Lower lobe of right lung (tissue), 2 donors: ENCODE data around the gene SLC12A1. TPM values are rescaled to one million over a fixed set of nuclear protein-coding genes. Genes with fewer than 3 reads are reported as not detected.

Source experiments
- ATAC-seq, 2 donors: fragments of 200-7000 bp; cut with Tn5 transposase; one replicate each; pipeline ENCODE4 v1.9.1; 2020 to 2022; ENCODE audit warnings: mild to moderate bottlenecking in 2 of 2, moderate library complexity in 2 of 2
- DNase-seq: peaks from one replicate; pipeline ENCODE4 v3.0.0-alpha.2; 2020
- H3K27ac ChIP-seq: fragments of 200-600 bp; one replicate; pipeline ENCODE4 v1.8.0; 2022
- H3K27me3 ChIP-seq: fragments of 200-600 bp; one replicate; pipeline ENCODE4 v1.8.0; 2022; ENCODE audit warnings: low read depth
- H3K36me3 ChIP-seq: fragments of 200-600 bp; one replicate; pipeline ENCODE4 v1.8.0; 2022; ENCODE audit warnings: mild to moderate bottlenecking
- H3K4me1 ChIP-seq: fragments of 200-600 bp; one replicate; pipeline ENCODE4 v1.8.0; 2022
- H3K4me3 ChIP-seq: fragments of 200-600 bp; one replicate; pipeline ENCODE4 v1.8.0; 2022; ENCODE audit warnings: mild to moderate bottlenecking
- H3K9me3 ChIP-seq: fragments of 200-600 bp; one replicate; pipeline ENCODE4 v1.8.0; 2022
- intact Hi-C: fragments of 100-400 bp; cut with DNase I; formaldehyde crosslinking; loops from one replicate; pipeline ENCODE4 v1.11.0; 2022
- total RNA-seq: library from RNA; stranded (reverse); fragmentation: NEBNext Ultra II Directional; extraction: Animal tissue kit (Norgen Biotek cat#: 25700); gene quantifications from one replicate; pipeline ENCODE4 v1.2.1, GENCODE V29; 2021
- TF ChIP-seq, protein P1 (sequence below): fragments of 200-600 bp; IDR thresholded peaks from one replicate; pipeline ENCODE4 v1.8.0; 2022; ENCODE audit warnings: antibody characterized with exemption, mild to moderate bottlenecking
- donor health status: DM: no; HTN: yes; CAD: no; lungs with severe emphysema.

The SLC12A1 gene
- total RNA-seq, 1 donor from 2014 or later: not detected

DNA sequence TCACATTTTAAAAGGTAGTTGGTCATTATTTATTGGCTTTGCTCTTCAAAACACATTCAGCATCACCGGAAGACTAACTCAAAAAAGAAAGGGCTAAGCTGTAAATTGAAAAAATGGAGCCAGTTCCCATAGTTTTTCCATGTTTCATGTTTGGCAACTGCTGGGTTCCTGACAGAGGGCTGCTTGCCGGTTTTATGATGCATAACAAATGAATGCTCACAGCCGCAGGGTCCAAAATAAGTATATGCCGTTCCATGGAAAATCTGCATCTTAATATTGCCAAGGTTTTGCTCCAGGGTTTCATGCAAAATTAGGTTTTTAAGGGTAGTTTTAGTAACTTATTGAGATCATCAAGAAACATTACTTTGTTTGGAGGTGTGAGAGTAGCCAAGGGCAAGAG is 15.8 kb downstream of the SLC12A1 start:
- no peaks in the 10 kb centered on the region for H3K4me1 ChIP-seq
- no peaks in the 10 kb centered on the region for H3K9me3 ChIP-seq
- H3K27me3 ChIP-seq: peaks cover 3% of the 10 kb centered on the region
- intact Hi-C loops: no loop called here
- no peak overlapping the region for H3K4me3 ChIP-seq
- no peaks in the 10 kb centered on the region for H3K36me3 ChIP-seq
- TF ChIP-seq, protein P1, sequence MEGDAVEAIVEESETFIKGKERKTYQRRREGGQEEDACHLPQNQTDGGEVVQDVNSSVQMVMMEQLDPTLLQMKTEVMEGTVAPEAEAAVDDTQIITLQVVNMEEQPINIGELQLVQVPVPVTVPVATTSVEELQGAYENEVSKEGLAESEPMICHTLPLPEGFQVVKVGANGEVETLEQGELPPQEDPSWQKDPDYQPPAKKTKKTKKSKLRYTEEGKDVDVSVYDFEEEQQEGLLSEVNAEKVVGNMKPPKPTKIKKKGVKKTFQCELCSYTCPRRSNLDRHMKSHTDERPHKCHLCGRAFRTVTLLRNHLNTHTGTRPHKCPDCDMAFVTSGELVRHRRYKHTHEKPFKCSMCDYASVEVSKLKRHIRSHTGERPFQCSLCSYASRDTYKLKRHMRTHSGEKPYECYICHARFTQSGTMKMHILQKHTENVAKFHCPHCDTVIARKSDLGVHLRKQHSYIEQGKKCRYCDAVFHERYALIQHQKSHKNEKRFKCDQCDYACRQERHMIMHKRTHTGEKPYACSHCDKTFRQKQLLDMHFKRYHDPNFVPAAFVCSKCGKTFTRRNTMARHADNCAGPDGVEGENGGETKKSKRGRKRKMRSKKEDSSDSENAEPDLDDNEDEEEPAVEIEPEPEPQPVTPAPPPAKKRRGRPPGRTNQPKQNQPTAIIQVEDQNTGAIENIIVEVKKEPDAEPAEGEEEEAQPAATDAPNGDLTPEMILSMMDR: no peak
- no peak for ATAC-seq
- no peak overlapping the region for H3K27ac ChIP-seq
- no peak for DNase-seq

GRCh38 chr15:48222627-48223026 is 16.5 kb downstream of the SLC12A1 start:
- intact Hi-C loops: no loop called here
- DNase-seq (no peak), ATAC-seq (no peak)
- Histone ChIP-seq H3K9me3 (no peaks in the 10 kb centered on the region), H3K4me1 (no peaks in the 10 kb centered on the region), H3K27ac (no peak overlapping the region), H3K4me3 (no peak overlapping the region), H3K27me3 (peaks cover 3% of the 10 kb centered on the region), H3K36me3 (no peaks in the 10 kb centered on the region)
- TF ChIP-seq, protein P1: no peak

GRCh38 chr15:48225771-48226170 is 19.7 kb downstream of the SLC12A1 start:
- TF ChIP-seq, protein P1: no peak
- Histone ChIP-seq H3K36me3 (no peaks in the 10 kb centered on the region), H3K4me1 (no peaks in the 10 kb centered on the region), H3K4me3 (no peak overlapping the region), H3K9me3 (no peaks in the 10 kb centered on the region), H3K27ac (no peak overlapping the region), H3K27me3 (peaks cover 3% of the 10 kb centered on the region)
- DNase-seq: no peak
- intact Hi-C loops: no loop called here
- no peak for ATAC-seq

GRCh38 chr15:48230498-48230897 is 24.4 kb downstream of the SLC12A1 start:
- H3K4me3 ChIP-seq: no peak overlapping the region
- H3K27me3 ChIP-seq: no peaks in the 10 kb centered on the region
- DNase-seq (no peak), ATAC-seq (no peak)
- no peak overlapping the region for H3K27ac ChIP-seq
- intact Hi-C loops: no loop called here
- H3K9me3 ChIP-seq: no peaks in the 10 kb centered on the region
- H3K36me3 ChIP-seq: no peaks in the 10 kb centered on the region
- TF ChIP-seq, protein P1: no peak
- H3K4me1 ChIP-seq: no peaks in the 10 kb centered on the region

GRCh38 chr15:48233246-48233645 is 27.1 kb downstream of the SLC12A1 start:
- H3K27me3 ChIP-seq: no peaks in the 10 kb centered on the region
- DNase-seq (no peak), ATAC-seq (no peak)
- H3K4me1 ChIP-seq: no peaks in the 10 kb centered on the region
- no peak overlapping the region for H3K4me3 ChIP-seq
- no peak overlapping the region for H3K27ac ChIP-seq
- intact Hi-C loops: no loop called here
- TF ChIP-seq, protein P1: no peak
- no peaks in the 10 kb centered on the region for H3K36me3 ChIP-seq
- H3K9me3 ChIP-seq: no peaks in the 10 kb centered on the region

DNA sequence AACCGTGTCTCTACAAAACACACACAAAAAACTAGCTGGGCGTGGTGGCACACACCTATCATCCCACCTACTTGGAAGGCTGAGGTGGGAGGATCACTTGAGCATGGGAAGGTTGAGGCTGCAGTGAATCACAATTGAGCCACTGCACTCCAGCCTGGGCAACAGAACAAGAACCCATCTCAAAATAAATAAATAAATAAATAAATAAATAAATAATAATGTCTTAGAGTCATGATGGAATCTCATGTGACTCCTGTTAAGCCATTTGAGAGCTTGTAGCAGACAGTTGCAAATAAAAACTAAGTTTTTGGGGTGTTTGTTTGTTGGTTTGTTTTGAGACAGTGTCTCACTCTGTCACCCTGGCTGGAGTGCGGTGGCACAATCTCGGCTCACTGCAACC is 33.2 kb downstream of the SLC12A1 start:
- H3K4me3 ChIP-seq: no peak overlapping the region
- H3K4me1 ChIP-seq: no peaks in the 10 kb centered on the region
- H3K27me3 ChIP-seq: no peaks in the 10 kb centered on the region
- no peaks in the 10 kb centered on the region for H3K36me3 ChIP-seq
- TF ChIP-seq, protein P1: no peak
- intact Hi-C loops: no loop called here
- no peak overlapping the region for H3K27ac ChIP-seq
- no peaks in the 10 kb centered on the region for H3K9me3 ChIP-seq
- ATAC-seq (no peak), DNase-seq (no peak)
